Measurements from ENCODE around the gene C12orf43. TPM values are rescaled to one million over a fixed set of nuclear protein-coding genes. Genes with fewer than 3 reads are reported as not detected.

C12orf43 gene
- total RNA-seq, 1 donor from 2014 or later, result 14.2 TPM

DNA sequence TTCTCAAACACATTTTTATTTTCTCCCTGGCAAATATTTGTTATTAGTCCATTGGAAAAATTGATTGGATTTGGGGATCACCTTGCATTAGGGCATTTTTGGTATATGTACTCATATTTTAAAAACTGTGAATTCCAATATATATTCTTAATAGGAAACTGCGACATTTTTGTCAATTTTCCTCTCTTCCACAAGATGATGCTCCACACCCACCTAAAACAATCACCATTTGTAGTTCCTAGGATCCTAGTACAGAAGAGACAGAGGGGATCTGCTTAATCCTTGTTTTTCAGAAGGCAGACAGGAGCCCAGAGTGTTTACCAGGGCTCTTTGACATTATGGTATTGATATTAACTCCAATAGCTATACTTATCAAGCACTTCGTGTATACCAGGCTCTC, 45.5 kb upstream of the C12orf43 start:
- no peak for DNase-seq (ENCODE audit: extremely low spot score, unreplicated experiment)
- no peak overlapping the region for H3K4me3 Mint-ChIP-seq (ENCODE audit: unreplicated experiment)
- H3K4me1 Mint-ChIP-seq (ENCODE audit: unreplicated experiment), result peaks cover 9% of the 10 kb centered on the region
- H3K27ac Mint-ChIP-seq (ENCODE audit: unreplicated experiment), result no peak overlapping the region
- peaks cover 35% of the 10 kb centered on the region for H3K27me3 Mint-ChIP-seq (ENCODE audit: unreplicated experiment)
- H3K36me3 Mint-ChIP-seq (ENCODE audit: unreplicated experiment), result no peaks in the 10 kb centered on the region
- H3K9me3 Mint-ChIP-seq (ENCODE audit: unreplicated experiment), result no peaks in the 10 kb centered on the region
- TF ChIP-seq, protein P1, sequence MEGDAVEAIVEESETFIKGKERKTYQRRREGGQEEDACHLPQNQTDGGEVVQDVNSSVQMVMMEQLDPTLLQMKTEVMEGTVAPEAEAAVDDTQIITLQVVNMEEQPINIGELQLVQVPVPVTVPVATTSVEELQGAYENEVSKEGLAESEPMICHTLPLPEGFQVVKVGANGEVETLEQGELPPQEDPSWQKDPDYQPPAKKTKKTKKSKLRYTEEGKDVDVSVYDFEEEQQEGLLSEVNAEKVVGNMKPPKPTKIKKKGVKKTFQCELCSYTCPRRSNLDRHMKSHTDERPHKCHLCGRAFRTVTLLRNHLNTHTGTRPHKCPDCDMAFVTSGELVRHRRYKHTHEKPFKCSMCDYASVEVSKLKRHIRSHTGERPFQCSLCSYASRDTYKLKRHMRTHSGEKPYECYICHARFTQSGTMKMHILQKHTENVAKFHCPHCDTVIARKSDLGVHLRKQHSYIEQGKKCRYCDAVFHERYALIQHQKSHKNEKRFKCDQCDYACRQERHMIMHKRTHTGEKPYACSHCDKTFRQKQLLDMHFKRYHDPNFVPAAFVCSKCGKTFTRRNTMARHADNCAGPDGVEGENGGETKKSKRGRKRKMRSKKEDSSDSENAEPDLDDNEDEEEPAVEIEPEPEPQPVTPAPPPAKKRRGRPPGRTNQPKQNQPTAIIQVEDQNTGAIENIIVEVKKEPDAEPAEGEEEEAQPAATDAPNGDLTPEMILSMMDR (IDR thresholded peaks at IDR 0.05), result peak; percentile 35

DNA sequence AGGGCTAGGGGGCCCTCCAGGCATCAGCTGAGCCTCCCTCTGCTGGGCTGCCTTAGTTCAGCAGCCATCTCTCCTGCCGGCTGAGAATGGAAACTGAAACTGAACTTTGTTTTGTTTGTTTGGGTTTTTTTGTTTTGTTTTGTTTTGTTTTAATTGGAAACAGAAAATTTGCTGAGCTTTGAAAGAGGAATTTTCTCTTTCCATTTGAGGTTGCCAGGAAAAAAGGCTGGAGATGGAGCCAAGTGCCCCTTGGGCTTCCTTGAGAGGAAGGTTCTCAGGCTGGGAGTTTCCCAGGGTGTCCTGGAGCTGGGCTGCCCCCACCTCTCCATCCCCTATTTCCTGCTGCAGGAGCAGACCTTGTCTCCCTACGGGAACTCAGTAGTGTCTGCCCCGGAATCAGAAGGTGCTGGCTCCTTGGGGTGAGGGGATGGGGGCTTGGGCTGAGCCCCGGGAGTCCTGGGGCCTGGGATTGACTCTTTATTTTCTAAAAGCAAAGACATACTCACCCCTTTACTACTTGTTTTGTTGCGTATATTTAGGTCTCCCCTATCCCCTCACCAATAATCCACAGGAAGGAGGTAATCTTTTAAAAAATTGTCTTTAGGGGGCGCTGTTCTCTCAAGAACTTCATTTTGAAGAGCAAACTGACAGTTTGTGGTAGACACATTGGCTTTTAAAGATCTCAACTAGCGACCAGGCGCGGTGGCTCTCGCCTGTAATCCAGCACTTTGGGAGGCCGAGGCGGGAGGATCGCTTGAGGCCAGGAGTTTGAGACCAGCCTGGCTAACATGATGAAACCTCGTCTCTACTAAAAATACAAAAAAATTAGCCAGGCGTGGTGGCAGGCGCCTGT, 44.1 kb upstream of the C12orf43 start:
- peaks cover 28% of the 10 kb centered on the region for H3K27me3 Mint-ChIP-seq (ENCODE audit: unreplicated experiment)
- peak overlapping the region; percentile 60 for H3K4me3 Mint-ChIP-seq (ENCODE audit: unreplicated experiment)
- TF ChIP-seq, protein P1 (IDR thresholded peaks at IDR 0.05), result peak; percentile 50
- peak overlapping the region; percentile 82 for H3K27ac Mint-ChIP-seq (ENCODE audit: unreplicated experiment)
- H3K36me3 Mint-ChIP-seq (ENCODE audit: unreplicated experiment), result no peaks in the 10 kb centered on the region
- DNase-seq (ENCODE audit: extremely low spot score, unreplicated experiment), result peak; percentile 69
- H3K4me1 Mint-ChIP-seq (ENCODE audit: unreplicated experiment), result peaks cover 9% of the 10 kb centered on the region
- H3K9me3 Mint-ChIP-seq (ENCODE audit: unreplicated experiment), result no peaks in the 10 kb centered on the region

DNA sequence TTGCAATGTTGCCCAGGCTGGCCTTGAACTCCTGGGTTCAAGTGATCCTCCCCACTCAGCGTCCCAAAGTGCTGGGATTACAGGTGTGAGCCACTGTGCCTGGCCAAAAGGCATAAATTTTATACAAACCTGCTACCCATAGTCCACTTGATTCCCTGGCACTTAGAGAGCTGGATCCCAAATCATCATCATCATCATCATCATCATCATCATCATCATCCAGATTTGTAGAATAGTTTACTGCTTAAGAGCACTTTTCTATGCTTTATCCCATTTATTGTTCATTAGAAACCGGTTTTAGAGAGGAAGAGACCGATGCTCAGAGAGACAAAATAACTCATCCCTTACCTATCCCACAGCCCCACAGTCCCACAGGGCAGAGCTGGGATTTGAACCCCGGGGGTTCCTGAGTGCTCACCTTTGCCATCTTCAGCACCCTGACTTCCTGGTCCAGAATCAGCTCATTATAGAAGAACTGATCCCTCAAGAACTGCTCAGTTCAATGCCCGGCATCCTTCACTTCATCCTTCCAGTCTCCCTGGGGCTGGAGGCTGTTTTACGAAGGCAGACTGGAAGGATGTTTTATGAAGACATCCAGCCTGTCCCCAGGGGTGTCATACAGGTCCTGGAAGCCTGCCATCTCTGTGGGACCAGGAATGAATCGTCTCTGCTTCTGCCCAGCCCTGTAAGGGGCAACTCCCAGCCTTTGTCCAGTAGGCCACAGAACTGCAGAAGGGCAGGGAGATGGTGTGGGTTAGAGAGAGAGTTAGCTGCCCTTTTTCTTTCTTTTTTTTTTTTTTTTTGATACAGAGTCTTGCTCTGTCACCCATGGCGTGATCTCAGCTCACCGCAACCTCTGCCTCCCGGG, 43.0 kb upstream of the C12orf43 start:
- DNase-seq (ENCODE audit: extremely low spot score, unreplicated experiment), result peak; percentile 51
- H3K4me3 Mint-ChIP-seq (ENCODE audit: unreplicated experiment), result no peak overlapping the region
- TF ChIP-seq, protein P1 (IDR thresholded peaks at IDR 0.05), result no peak
- no peaks in the 10 kb centered on the region for H3K9me3 Mint-ChIP-seq (ENCODE audit: unreplicated experiment)
- H3K36me3 Mint-ChIP-seq (ENCODE audit: unreplicated experiment), result no peaks in the 10 kb centered on the region
- no peak overlapping the region for H3K27ac Mint-ChIP-seq (ENCODE audit: unreplicated experiment)
- H3K27me3 Mint-ChIP-seq (ENCODE audit: unreplicated experiment), result peaks cover 26% of the 10 kb centered on the region
- H3K4me1 Mint-ChIP-seq (ENCODE audit: unreplicated experiment), result peaks cover 9% of the 10 kb centered on the region

DNA sequence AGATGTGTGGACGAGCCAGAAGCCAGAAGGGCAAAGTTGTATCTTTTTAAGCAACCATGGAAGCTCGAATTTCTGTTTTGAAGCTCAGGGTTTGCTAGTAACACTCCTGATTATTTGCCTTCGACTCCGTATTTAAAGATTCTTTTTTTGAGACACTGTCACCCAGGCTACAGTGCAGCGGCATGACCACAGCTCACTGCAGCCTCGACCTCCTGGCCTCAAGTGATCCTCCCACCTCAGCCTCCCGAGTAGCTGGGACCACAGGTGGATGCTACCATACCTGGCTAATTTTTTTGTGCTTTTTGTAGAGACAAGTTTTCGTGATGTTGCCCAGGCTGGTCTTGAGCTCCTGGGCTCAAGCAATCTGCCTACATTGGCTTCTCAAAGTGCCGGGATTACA, 41.5 kb upstream of the C12orf43 start:
- TF ChIP-seq, protein P1 (IDR thresholded peaks at IDR 0.05), result no peak
- Mint-ChIP-seq H3K27me3 (ENCODE audit: unreplicated experiment) (peaks cover 25% of the 10 kb centered on the region), H3K9me3 (ENCODE audit: unreplicated experiment) (no peaks in the 10 kb centered on the region), H3K4me1 (ENCODE audit: unreplicated experiment) (peaks cover 9% of the 10 kb centered on the region), H3K36me3 (ENCODE audit: unreplicated experiment) (no peaks in the 10 kb centered on the region), H3K4me3 (ENCODE audit: unreplicated experiment) (no peak overlapping the region), H3K27ac (ENCODE audit: unreplicated experiment) (no peak overlapping the region)
- peak; percentile 19 for DNase-seq (ENCODE audit: extremely low spot score, unreplicated experiment)

DNA sequence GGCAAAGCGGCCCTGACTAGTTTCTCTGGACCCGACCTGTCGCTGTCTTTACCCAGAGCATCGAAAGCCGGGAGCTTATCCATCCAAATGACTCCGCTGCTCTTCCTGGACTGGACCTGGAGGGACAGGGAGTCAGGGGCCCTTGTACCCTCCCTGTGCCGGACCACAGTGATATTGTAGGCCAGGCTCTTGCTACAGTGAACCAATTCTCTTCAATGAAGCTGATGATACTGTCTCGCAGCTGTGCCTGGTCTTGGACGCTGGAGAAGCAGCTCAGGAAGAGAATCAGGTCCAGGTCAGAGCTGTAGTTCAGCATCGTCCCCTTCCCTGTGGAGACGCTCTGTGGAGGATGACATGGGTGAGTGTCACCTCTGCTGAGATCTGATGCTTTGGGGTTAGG, 37.4 kb upstream of the C12orf43 start:
- Mint-ChIP-seq H3K27me3 (ENCODE audit: unreplicated experiment) (peaks cover 47% of the 10 kb centered on the region), H3K9me3 (ENCODE audit: unreplicated experiment) (no peaks in the 10 kb centered on the region), H3K4me3 (ENCODE audit: unreplicated experiment) (no peak overlapping the region), H3K4me1 (ENCODE audit: unreplicated experiment) (no peaks in the 10 kb centered on the region), H3K27ac (ENCODE audit: unreplicated experiment) (no peak overlapping the region), H3K36me3 (ENCODE audit: unreplicated experiment) (no peaks in the 10 kb centered on the region)
- DNase-seq (ENCODE audit: extremely low spot score, unreplicated experiment), result no peak
- TF ChIP-seq, protein P1 (IDR thresholded peaks at IDR 0.05), result no peak

All from osteocyte (in vitro differentiated cells).